ENCODE results near the gene PLAAT4.

GRCh38 chr11:63510360-63511047 lies 26.1 kb upstream of the PLAAT4 start:
- TF ChIP-seq CTCF (IDR thresholded peaks at IDR 0.05), result no peak
- TF ChIP-seq POLR2A (IDR thresholded peaks at IDR 0.05), result no peak
